ENCODE data around the gene DNAH11. TPM values are rescaled to one million over a fixed set of nuclear protein-coding genes. Genes with fewer than 3 reads are reported as not detected.

DNAH11 gene
- polyA plus RNA-seq, 1 experiment, result not detected

- POLR2A ChIA-PET, result no interaction called here
- Histone ChIP-seq H3K27me3 (ENCODE audit: control insufficient read depth, insufficient read depth, low read length) (no peaks in the 10 kb centered on the region), H3K9me3 (ENCODE audit: control insufficient read depth, insufficient read depth, low read length) (no peaks in the 10 kb centered on the region), H3K4me3 (ENCODE audit: low read depth, low read length) (no peak overlapping the region), H3K27ac (ENCODE audit: low read depth, low read length) (no peak overlapping the region)
- TF ChIP-seq CTCF (IDR thresholded peaks at IDR 0.05; ENCODE audit: low read depth, low read length), result no peak
- no peak for DNase-seq (ENCODE audit: low read depth, low spot score)
- CTCF ChIA-PET, result no interaction called here
These were observed 375.4 kb downstream of the DNAH11 start for GRCh38 chr7:21918216-21918615.

GRCh38 chr7:21920936-21921335 is 378.1 kb downstream of the DNAH11 start:
- Histone ChIP-seq H3K4me3 (ENCODE audit: low read depth, low read length) (no peak overlapping the region), H3K9me3 (ENCODE audit: control insufficient read depth, insufficient read depth, low read length) (no peaks in the 10 kb centered on the region), H3K27ac (ENCODE audit: low read depth, low read length) (no peak overlapping the region), H3K27me3 (ENCODE audit: control insufficient read depth, insufficient read depth, low read length) (no peaks in the 10 kb centered on the region)
- no peak for DNase-seq (ENCODE audit: low read depth, low spot score)
- ChIA-PET CTCF (interaction anchor here (0.6 kb wide), 2 partner anchors 27 to 694 kb away, joined by 3 to 5 read pairs; no protein-coding TSS in a partner anchor), POLR2A (interaction anchor here (0.6 kb wide), 1 partner anchor 109 kb away, joined by 3 read pairs; no protein-coding TSS in a partner anchor)
- TF ChIP-seq CTCF (IDR thresholded peaks at IDR 0.05; ENCODE audit: low read depth, low read length), result no peak

GRCh38 chr7:21922605-21923004 is 379.8 kb downstream of the DNAH11 start:
- POLR2A ChIA-PET, result no interaction called here
- CTCF ChIA-PET, result no interaction called here

GRCh38 chr7:21923658-21924057 is 380.8 kb downstream of the DNAH11 start:
- no peak for TF ChIP-seq CTCF (IDR thresholded peaks at IDR 0.05; ENCODE audit: low read depth, low read length)
- CTCF ChIA-PET, result interaction anchor here (0.7 to 1.6 kb wide), 3 partner anchors 48 to 160 kb away, joined by 3 to 5 read pairs (median 4); no protein-coding TSS in a partner anchor
- H3K27me3 ChIP-seq (ENCODE audit: control insufficient read depth, insufficient read depth, low read length), result no peaks in the 10 kb centered on the region
- H3K9me3 ChIP-seq (ENCODE audit: control insufficient read depth, insufficient read depth, low read length), result no peaks in the 10 kb centered on the region
- no peak for DNase-seq (ENCODE audit: low read depth, low spot score)
- no peak overlapping the region for H3K4me3 ChIP-seq (ENCODE audit: low read depth, low read length)
- no peak overlapping the region for H3K27ac ChIP-seq (ENCODE audit: low read depth, low read length)
- POLR2A ChIA-PET, result no interaction called here

More at GRCh38 chr7:21922605-21923004, 379.8 kb downstream of the DNAH11 start:
- Histone ChIP-seq H3K9me3 (ENCODE audit: control insufficient read depth, insufficient read depth, low read length) (no peaks in the 10 kb centered on the region), H3K27me3 (ENCODE audit: control insufficient read depth, insufficient read depth, low read length) (no peaks in the 10 kb centered on the region), H3K27ac (ENCODE audit: low read depth, low read length) (no peak overlapping the region), H3K4me3 (ENCODE audit: low read depth, low read length) (no peak overlapping the region)
- no peak for TF ChIP-seq CTCF (IDR thresholded peaks at IDR 0.05; ENCODE audit: low read depth, low read length)
- DNase-seq (ENCODE audit: low read depth, low spot score), result no peak

GRCh38 chr7:21926448-21926847 is 383.6 kb downstream of the DNAH11 start:
- ChIA-PET CTCF (no interaction called here), POLR2A (no interaction called here)
- H3K27me3 ChIP-seq (ENCODE audit: control insufficient read depth, insufficient read depth, low read length), result no peaks in the 10 kb centered on the region
- H3K4me3 ChIP-seq (ENCODE audit: low read depth, low read length), result no peak overlapping the region
- DNase-seq (ENCODE audit: low read depth, low spot score), result no peak
- no peak for TF ChIP-seq CTCF (IDR thresholded peaks at IDR 0.05; ENCODE audit: low read depth, low read length)
- H3K27ac ChIP-seq (ENCODE audit: low read depth, low read length), result no peak overlapping the region
- no peaks in the 10 kb centered on the region for H3K9me3 ChIP-seq (ENCODE audit: control insufficient read depth, insufficient read depth, low read length)

Data from AG04450 (cell line).